Measurements from ENCODE around the gene CCDC88C.
"Not testable (repeated sequence)": the region's sequence is repeated elsewhere in the genome, so short reads cannot be mapped to it uniquely, and the experiment has no call there.

Gene CCDC88C

DNA sequence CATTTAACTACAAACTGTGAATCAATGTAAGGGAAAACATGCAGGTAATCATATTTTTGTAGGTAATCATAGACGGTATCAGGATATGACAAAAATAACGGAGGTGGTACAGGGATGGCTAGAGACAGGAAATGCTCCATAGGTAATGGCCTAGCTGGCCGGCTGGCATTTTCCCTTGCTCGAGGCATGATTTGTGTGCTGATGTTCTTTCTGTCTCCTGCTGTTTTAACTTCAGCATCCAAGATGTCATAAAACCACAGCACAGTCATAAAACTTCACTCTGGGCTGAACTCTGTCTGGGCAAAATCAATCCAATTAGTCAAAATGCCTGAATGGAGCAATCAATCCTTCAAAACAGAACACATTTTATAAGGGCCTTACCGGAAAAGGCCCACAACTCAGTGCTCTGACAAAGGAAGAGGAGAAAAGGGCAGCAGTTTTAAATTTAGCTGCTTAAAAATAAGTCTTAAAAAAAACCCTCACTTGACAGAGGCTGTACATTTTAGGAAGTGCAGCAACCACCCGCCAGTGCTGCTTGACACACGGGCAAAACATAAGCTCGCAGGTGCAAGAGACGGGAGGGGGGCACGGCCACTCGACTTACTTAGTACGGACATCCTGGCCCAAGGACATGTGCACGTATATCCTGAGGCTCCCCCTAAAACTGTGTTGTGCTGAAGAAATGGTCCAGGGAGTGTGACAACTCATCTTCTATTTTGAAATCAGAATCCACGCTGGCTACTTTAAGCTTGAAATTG, 132.7 kb downstream of the CCDC88C start:
- DNase-seq, result peak in 2 of 3 experiments; percentile 10 to 69

GRCh38 chr14:91284146-91284790, 133.4 kb downstream of the CCDC88C start:
- no peak for DNase-seq

DNA sequence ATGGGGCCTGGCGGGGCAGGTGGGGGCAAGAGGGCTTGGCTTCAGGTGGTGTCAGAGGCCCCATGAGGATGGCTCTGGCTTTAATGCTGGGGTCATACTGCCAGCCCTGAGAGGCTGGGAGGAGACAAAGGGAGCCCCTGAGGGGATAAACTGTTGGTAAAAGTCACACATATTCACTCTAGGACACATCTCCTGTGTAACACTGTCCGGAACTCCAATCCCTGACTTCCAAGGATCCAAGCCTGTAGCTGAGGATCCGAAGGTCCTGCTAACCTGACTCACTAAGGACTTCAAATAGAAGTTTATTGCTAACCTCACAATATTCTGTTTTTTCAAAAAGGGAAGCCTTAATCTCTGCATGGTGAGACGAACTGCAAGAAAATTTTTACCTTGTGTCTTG, 134.0 kb downstream of the CCDC88C start:
- DNase-seq, result no peak

GRCh38 chr14:91282954-91283645, 134.5 kb downstream of the CCDC88C start:
- no peak for DNase-seq

- no peak for DNase-seq
Observed at GRCh38 chr14:91281346-91281745, 136.3 kb downstream of the CCDC88C start.

- DNase-seq, result peak in 2 of 3 experiments; percentile 31 to 82
Observed at GRCh38 chr14:91280129-91280528, 137.5 kb downstream of the CCDC88C start.

GRCh38 chr14:91279354-91279753, 138.3 kb downstream of the CCDC88C start:
- no peak for DNase-seq

- no peak for DNase-seq
Observed at GRCh38 chr14:91278383-91278715, 139.3 kb downstream of the CCDC88C start.

GRCh38 chr14:91277546-91278382, 139.9 kb downstream of the CCDC88C start:
- DNase-seq, result peak in 1 of 3 experiments; percentile 26

DNA sequence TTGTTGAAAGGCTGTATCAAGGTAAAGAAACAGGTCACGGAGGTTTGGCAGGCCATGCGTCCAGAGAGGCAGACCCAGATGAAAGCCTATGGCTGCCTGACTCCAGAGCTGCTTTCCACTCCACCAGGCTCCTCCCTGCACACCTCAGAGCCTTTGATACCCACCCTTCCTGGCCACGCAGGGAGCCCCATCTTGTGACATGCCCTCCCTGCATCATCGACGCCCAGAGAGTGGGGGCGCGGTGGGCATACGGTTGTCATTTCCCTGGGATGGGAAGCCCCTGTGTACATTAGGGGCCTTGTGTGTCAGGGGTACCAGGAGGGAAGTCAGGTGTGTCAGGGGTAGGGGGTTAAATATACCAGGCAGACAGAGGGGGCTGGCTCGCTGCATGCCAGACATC, 142.8 kb downstream of the CCDC88C start:
- DNase-seq, result no peak

DNA sequence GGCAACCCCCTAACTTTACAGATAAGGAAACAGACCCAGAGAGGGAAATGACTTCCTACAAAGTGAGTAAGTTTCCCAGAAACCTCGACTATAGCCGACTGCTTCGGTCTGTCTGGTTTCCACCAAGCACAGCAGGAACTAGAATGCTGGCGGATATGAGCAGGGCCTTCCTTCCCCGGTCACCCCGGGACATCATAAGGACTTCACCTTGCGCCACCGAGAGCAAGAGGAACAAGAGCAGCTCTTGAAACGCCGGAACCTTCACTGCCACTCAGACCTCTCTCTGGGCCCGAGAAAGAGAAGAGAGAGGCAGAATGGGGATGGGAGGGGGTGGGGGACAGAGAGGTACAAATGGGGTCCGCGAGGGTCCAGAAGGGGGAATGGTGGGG, 143.7 kb downstream of the CCDC88C start:
- DNase-seq, result peak in 1 of 3 experiments; percentile 24

- DNase-seq, result no peak
Observed at GRCh38 chr14:91273273-91273884, 144.2 kb downstream of the CCDC88C start.

DNA sequence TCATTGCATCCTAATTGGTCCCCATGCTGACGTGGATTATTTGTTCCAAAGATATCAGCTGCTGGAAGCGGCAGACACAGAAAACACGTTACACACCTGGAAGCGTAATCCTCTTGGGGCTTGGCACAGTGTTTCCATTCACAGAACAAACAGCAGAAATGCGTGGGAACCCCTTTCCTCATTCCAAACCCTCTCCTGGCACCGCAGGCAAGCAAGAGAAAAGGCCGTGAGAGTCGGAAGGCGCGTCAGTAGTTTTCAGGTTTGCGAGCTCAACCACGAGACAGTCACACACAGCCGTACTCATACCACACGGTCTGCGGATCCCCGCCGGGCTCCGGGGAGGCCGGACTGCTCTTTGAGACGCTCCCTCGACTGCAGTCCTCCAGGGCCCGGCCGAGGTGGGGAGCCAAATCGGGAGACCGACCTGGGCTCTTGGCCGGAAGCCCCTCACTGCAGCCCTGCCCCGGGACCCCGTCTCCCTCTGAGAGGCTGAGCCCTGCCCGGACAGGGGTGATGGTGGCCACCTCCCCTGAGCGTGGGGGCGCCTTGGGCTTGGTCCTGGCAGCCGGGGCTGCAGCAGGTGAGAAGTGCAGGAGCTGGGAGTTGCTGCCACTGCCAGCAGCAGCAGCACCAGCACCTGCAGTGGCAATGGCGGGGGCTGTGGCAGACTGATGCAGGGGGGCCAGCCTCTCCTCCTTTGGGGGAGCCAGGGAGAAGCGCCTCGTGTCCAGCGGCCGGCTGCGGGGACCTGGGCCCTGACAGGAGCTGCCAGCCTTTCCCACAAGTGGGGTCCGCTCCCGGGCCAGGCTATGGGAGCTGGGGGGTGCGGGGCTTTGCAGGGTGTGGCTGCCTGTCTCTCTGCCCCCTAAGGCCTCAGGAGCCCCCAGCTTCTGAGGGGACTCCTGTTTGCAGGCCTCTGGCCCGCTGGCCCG, 145.0 kb downstream of the CCDC88C start:
- no peak for DNase-seq

- DNase-seq, result no peak
Observed at GRCh38 chr14:91271639-91272038, 146.0 kb downstream of the CCDC88C start.

GRCh38 chr14:91270619-91271018, 147.0 kb downstream of the CCDC88C start:
- DNase-seq, result peak in 1 of 3 experiments; percentile 29

GRCh38 chr14:91270188-91270587, 147.4 kb downstream of the CCDC88C start:
- DNase-seq, result no peak

- no peak for DNase-seq
Observed at GRCh38 chr14:91269076-91269991, 148.3 kb downstream of the CCDC88C start.

GRCh38 chr14:91267965-91268437, 149.6 kb downstream of the CCDC88C start:
- DNase-seq, result no peak

DNA sequence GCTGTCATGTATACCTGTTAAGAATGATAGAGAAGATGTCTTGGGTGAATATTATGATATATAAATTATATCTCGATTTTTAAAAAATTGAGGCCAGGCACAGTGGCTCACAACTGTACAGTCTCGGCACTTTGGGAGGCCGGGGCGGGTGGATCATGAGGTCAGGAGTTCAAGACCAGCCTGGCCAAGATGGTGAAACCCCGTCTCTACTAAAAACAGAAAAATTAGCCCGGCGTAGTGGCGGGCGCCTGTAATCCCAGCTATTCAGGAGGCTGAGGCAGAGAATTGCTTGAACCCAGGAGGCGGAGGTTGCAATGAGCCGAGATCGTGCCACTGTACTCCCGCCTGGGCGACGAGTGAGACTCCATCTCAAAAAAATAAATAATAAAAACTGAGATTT, 151.3 kb downstream of the CCDC88C start:
- DNase-seq, result not testable (repeated sequence)

DNA sequence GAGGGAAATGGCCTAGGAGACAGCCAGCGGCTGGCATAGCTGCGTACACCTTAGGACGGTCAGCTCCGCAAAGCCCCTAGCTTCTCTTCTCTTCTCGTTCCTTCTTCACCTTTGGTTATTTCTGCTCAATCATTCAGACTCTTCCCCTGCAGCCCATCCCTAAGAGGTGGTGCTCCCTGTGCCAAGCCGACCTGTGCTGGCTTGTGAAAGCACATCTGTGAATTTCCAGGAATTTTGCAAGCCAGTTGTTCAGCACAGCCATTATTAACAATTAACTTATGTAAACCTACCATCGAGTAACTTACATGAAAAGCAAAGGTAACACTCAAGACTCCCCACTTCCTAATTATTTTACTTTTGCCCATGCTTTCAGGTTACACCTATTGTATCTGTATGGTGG, 152.2 kb downstream of the CCDC88C start:
- DNase-seq, result no peak
